Smooth muscle cell (in vitro differentiated cells): Measurements from ENCODE around the gene MRPS2. TPM values are rescaled to one million over a fixed set of nuclear protein-coding genes. Genes with fewer than 3 reads are reported as not detected.

Source experiments
- DNase-seq: peaks from one replicate; lab custom pipeline; 2025; ENCODE audit not compliant: unreplicated experiment; lab: John Stamatoyannopoulos, UW
- H2AFZ ChIP-seq: fragments of 200-600 bp; sonication (generic); 2 replicates; pipeline ENCODE4 v1.6.0; 2016; ENCODE audit warnings: antibody characterized with exemption, low read depth, mild to moderate bottlenecking
- H3F3A ChIP-seq: fragments of 200-600 bp; sonication (generic); 2 replicates; pipeline ENCODE4 v1.6.0; 2017; ENCODE audit warnings: antibody characterized with exemption, low read depth
- H3K27ac ChIP-seq: fragments of 200-600 bp; sonication (generic); 2 replicates; pipeline ENCODE4 v1.5.1; 2016; ENCODE audit warnings: low read depth, mild to moderate bottlenecking
- H3K27me3 ChIP-seq: fragments of 200-600 bp; sonication (generic); 2 replicates; pipeline ENCODE4 v1.6.1; 2016; ENCODE audit warnings: low read depth, mild to moderate bottlenecking
- H3K36me3 ChIP-seq: fragments of 200-600 bp; sonication (generic); 2 replicates; pipeline ENCODE4 v1.5.1; 2016; ENCODE audit warnings: low read depth
- H3K4me1 ChIP-seq: fragments of 200-600 bp; sonication (generic); 2 replicates; pipeline ENCODE4 v1.5.1; 2016; ENCODE audit warnings: low read depth
- H3K4me2 ChIP-seq: fragments of 200-600 bp; sonication (generic); 2 replicates; pipeline ENCODE4 v1.6.0; 2016; ENCODE audit warnings: mild to moderate bottlenecking
- H3K4me3 ChIP-seq: fragments of 200-600 bp; sonication (generic); 2 replicates; pipeline ENCODE4 v1.5.1; 2016; ENCODE audit warnings: mild to moderate bottlenecking
- H3K79me2 ChIP-seq: fragments of 200-600 bp; sonication (generic); 2 replicates; pipeline ENCODE4 v1.6.0; 2016; ENCODE audit warnings: low read depth, mild to moderate bottlenecking
- H3K9ac ChIP-seq: fragments of 200-600 bp; sonication (generic); 2 replicates; pipeline ENCODE4 v1.6.0; 2016; ENCODE audit warnings: low read depth
- H3K9me3 ChIP-seq: fragments of 200-600 bp; sonication (generic); replicated peaks from 2 replicates; pipeline ENCODE4 v1.5.1; 2016; ENCODE audit warnings: low read depth
- H4K20me1 ChIP-seq: fragments of 200-600 bp; sonication (generic); 2 replicates; pipeline ENCODE4 v1.6.0; 2016; ENCODE audit warnings: low read depth
- CTCF ChIP-seq: fragments of 200-600 bp; sonication (generic); IDR thresholded peaks from 2 replicates; pipeline ENCODE4 v1.5.1; 2017; ENCODE audit warnings: borderline replicate concordance, mild to moderate bottlenecking, antibody characterized with exemption; ENCODE audit not compliant: insufficient read depth, poor library complexity, severe bottlenecking
- WGBS: methylation state at CpG from one replicate; pipeline ENCODE4 v1.1.7; 2016; ENCODE audit warnings: low lambda C conversion rate; 5-methylcytosine and 5-hydroxymethylcytosine counted together
- polyA plus RNA-seq: library from polyadenylated mRNA; unstranded; fragments of >200 nt; fragmentation: Nextera tagmentation; extraction: Ambion mirVana; gene quantifications from 2 replicates; pipeline ENCODE4 v1.2.1, GENCODE V29; 2016
- total RNA-seq: library from RNA; depleted of rRNA; stranded (reverse); fragments of >200 nt; gene quantifications from 2 replicates; pipeline ENCODE4 v1.2.3, GENCODE V29; 2014

The MRPS2 gene
- total and polyA plus RNA-seq, 2 experiments from 2014 or later = 30.7 to 49.0 TPM

GRCh38 chr9:135485832-135486231 lies 14.7 kb upstream of the MRPS2 start:
- no peaks in the 10 kb centered on the region for H3F3A ChIP-seq
- H2AFZ ChIP-seq = no peak overlapping the region
- WGBS = 95% methylated on average over 21 of the region's 21 CpGs
- no peak overlapping the region for H3K9ac ChIP-seq
- no peaks in the 10 kb centered on the region for H3K36me3 ChIP-seq
- peaks cover 6% of the 10 kb centered on the region for H3K4me1 ChIP-seq
- peaks cover 13% of the 10 kb centered on the region for H4K20me1 ChIP-seq
- H3K4me3 ChIP-seq = no peak overlapping the region
- no peaks in the 10 kb centered on the region for H3K9me3 ChIP-seq
- no peak overlapping the region for H3K4me2 ChIP-seq
- H3K27me3 ChIP-seq = no peaks in the 10 kb centered on the region
- H3K27ac ChIP-seq = no peak overlapping the region
- DNase-seq = no peak
- H3K79me2 ChIP-seq = no peaks in the 10 kb centered on the region
- no peak for TF ChIP-seq CTCF

- WGBS = 97% methylated on average over 32 of the region's 33 CpGs
These were observed 14.0 kb upstream of the MRPS2 start for GRCh38 chr9:135486267-135487065.

GRCh38 chr9:135487281-135488012 lies 13.0 kb upstream of the MRPS2 start:
- Histone ChIP-seq H3K4me3 (no peak overlapping the region), H3F3A (no peaks in the 10 kb centered on the region), H3K27ac (no peak overlapping the region), H3K9me3 (no peaks in the 10 kb centered on the region), H2AFZ (no peak overlapping the region), H3K27me3 (no peaks in the 10 kb centered on the region), H3K4me2 (no peak overlapping the region), H3K4me1 (no peaks in the 10 kb centered on the region), H3K9ac (no peak overlapping the region), H3K36me3 (no peaks in the 10 kb centered on the region), H3K79me2 (no peaks in the 10 kb centered on the region), H4K20me1 (no peaks in the 10 kb centered on the region)
- WGBS = 97% methylated on average over 31 of the region's 40 CpGs
- TF ChIP-seq CTCF = no peak
- DNase-seq = no peak

More at GRCh38 chr9:135486267-135487065, 14.0 kb upstream of the MRPS2 start:
- Histone ChIP-seq H3K27ac (no peak overlapping the region), H3K36me3 (no peaks in the 10 kb centered on the region), H3K4me3 (no peak overlapping the region), H3K79me2 (no peaks in the 10 kb centered on the region), H3K4me1 (no peaks in the 10 kb centered on the region), H3K4me2 (no peak overlapping the region), H4K20me1 (peaks cover 8% of the 10 kb centered on the region), H3K9ac (no peak overlapping the region), H3K9me3 (no peaks in the 10 kb centered on the region), H3F3A (no peaks in the 10 kb centered on the region), H2AFZ (no peak overlapping the region), H3K27me3 (no peaks in the 10 kb centered on the region)
- TF ChIP-seq CTCF = no peak
- no peak for DNase-seq
